GM19240 (cell line): ENCODE results near the gene BRD3.

Experiments
- DNase-seq: peaks from one replicate; pipeline ENCODE4 v3.0.0; 2011; ENCODE audit warnings: low spot score; ENCODE audit not compliant: insufficient read length

Gene BRD3

DNA sequence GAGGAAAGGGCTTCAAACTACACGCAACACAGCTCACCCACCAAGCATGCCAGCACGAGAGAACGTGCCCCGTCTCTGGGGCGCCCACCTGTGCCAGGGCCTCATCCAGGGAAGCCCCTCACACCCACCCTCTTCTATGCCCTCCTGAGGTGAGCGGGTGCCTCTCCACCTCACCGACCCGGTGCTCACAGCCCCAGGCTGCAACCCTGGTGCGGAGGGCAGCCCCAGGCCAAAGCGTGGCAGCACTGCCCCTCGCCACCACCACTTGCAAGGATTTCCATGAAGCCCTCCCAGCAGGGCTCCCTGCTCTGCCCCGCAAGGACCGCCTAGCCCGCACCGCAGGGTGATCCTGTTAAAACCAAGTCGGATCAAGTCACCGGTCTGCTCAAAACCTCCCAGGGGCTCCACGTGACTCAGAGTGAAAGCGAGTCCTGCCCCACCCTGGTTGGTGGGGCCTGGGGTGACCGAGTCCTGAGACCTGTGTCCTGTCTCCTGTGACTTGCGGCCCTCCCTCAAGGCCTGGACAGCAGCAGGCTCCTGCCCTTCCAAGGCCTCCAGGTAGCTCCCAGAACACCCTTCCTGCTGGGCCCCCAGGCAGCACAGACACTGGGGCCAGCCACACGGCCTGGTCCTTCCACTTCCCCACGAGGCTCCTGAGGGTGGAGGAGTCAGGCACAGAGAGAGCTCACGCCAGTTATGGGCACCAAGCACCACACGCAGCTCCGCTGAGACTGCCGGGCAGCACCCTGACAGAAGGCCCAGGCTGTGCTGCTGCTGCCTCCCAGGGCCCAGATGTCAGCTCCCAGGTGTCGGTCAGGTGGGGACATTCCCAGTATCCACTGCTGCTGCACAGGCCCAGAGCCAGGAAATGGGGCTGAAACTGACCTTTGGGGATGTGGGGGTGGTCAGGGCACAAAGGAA, 12.7 kb downstream of the BRD3 start:
- DNase-seq = no peak

DNA sequence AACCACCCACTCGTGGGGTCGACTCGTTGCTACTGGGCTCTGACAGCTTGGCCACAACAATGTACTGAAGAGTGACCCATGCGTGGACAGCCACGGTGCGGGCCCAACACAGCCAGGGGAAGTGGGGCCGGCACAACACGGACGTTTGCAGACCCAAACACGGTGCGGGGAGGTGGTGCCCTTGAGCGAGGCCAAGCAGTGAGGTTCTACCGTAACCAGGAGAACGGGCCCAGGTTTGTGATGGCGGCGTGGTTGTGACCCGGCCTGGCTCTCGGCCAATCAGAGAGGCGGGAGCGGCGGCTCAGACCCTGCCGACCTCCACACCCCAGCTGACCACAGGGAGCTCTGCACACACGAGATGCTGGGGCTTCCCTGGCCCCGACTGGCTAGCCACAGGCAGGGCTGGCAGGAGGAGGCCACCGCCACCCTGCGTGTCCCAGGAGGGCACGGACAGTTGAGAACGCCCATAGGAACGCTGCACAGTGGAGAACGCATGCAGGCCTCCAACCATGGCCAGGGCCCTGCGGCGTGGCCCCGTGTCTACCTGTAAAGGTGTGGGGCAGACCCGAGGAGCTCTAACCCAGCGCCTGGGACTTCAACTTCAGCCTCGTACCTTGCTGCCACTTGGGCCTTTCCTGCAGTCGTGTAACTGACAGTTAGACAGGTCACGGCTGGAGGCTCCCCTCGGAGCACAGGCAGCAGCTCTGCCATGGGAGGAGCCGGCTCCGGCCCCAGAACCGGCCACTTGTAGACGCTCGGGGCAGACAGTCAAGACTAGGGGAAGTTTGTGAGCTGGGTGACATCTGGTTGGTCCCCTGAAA, 13.7 kb downstream of the BRD3 start:
- DNase-seq = no peak

DNA sequence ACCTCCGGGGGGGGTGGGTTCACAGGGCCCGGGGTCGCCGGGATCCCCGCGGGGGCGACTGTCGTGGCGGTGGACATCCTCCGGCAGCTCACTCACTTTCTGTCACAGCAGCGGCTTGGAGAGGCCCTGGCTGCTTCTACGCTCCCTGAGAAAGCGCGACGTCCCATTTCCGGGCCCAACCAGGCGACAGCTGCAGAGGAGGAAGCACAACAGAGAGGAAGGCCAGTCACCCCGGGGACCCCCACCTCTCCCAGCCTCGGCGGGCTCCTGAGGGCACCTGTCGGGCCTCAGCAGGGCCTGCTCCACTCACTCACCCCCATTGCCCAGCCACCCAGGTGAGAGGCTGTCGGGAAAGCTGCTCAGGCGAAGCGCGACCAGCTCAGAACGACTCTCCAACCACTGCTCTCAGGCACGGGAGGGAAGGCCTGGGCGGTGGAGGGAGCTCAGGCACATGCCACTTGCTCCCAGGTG, 14.4 kb downstream of the BRD3 start:
- DNase-seq = no peak

DNA sequence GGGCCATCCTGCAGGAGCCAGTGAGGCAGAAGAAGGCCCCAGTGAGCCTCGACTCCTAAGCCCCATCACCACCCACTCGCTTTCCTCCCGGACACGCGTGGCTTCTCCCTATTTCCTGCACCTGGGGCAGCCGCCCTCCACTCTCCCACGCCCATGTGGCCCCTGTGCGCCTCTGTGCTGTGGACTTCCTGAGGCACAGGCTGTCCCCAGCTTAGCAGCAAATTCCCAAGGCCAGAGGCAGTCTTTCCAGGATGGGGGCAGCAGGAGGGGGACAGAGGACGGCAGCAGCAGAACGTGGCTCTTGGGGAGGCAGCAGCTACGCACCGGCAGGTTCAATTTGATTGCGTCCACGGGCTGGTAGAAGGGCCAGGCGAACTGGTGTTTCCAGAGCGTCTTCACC, 14.9 kb downstream of the BRD3 start:
- DNase-seq = no peak

DNA sequence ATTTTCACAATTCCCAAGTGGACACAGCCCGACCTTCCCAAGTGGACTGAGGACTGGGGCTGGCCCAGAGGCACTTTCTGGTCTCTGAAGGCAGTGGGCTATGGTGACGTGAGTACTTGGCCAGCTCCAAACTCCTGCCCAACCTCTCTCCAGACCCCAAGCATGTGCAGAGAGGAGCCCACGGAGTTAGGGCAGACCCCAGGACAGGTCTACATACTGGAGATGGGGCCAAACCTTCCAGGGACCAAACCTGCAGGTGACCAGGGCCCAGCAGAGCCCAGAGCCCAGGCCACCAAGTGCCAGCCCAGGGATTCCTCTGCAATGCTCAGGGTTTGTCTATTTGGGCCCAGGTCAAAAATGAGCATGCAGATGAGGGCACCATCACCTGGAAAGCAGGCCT, 15.3 kb downstream of the BRD3 start:
- DNase-seq = no peak

DNA sequence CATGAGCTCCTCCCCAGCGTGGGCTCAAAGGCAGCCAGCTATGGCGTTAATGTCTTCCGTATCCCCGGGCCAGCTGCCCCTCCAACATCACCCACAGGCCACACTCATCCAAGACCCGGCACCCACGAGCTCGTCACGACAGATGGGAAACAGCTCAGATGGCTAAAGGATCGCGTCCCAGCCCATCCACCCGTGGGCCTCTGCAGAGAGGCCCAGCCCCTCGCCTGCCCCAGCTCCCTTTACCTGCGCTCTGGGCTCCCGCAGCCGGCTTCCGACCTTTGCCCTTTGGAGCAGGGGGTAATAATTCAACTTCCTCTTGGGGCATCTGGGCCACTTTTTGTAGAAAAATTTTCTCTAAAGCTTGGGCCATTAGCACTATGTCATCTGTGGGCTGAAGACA, 16.5 kb downstream of the BRD3 start:
- no peak for DNase-seq

DNA sequence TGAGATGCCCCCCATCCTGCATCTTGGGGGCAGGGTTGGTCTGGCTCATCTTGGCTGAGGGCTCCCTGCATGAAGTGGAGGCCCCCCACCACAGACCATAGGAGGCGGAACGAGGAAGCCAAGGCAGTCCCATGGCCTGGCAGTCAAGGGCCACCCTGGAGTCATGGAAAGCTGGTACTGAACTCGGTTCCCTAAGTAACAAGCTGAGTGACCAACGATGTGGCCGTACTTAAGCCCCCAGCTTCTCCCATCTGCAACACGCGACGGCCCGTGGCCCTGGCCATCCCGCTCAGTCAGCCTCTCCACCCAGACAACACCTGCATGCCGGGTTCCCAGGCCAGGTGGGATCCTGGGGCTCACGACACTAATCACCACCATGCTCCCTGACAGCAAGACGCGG, 17.1 kb downstream of the BRD3 start:
- no peak for DNase-seq

DNA sequence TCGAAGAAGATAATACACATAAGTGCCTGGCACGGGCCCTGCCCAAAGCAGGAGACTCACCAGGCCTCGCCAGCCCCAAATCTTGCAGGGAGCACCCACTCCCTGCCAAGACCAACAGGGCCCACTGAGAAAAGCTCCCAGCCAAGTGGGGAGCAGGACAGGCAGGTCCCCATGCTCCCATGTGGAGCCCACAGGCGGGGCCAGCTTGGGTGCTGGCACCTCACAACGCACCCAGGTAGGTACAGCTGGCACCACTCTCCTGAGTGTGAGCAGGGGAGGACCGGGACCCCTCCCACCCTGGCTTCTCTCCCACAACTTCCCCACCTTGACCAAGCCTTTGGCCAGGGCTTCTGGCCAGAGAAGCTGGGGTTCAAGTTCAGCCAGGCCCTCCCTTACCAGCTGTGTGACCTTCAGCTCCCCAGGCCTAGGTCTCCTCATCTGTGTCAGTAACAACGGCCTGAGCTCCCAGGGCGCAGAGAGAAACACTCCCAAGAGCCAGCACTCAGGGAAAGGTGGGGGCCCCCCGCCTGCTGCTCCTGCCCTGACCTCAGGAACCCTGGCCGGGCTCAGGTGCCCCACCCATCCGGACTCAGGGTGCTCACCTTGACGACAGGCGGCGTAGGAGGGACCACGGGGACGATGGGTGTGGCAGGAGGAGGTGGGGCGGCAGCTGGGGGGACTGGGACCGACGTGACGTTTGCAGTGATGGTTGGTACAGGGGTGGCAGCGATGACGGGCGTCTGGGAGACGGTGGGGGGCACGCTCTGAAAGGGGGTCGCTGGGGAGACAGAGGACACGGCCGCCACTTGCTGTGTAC, 17.8 kb downstream of the BRD3 start:
- no peak for DNase-seq

DNA sequence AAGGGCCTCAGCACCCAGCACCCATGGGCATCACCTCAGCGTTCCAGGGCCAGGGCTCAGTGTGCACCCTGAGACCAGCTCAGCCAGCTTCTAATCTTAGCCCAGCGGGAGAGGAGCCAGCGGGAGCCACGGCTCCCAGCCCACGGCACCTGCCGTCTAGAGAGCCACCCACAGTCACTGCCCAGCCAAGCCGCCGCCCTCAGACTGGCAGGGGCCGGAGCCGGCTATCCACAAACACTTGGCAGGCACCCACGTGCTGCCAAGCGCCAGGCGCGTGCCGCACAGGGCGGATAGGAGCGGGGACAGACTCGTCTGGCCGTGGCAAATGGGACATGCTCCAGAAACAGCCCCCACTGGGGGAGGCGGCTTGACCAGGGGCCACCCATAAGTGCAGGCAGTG, 18.6 kb downstream of the BRD3 start:
- DNase-seq = no peak

DNA sequence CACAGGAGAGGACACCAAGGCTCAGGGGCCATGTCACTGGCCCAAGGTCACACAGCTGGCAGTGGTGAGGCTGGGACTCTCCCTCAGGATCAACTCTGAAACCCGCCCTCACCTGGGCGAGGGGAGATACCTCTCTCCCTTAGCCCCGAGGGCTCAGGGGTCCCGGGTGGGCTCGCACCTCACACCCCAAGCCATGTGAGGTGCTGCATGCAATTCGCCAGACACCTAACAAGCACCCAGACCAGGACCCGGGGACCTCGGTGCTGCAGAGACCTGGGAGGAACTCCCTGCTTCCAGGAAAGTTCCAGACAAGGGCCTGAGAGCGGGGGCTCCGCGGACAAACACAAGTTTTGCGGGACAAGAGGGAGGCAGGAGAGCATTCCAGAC, 19.3 kb downstream of the BRD3 start:
- DNase-seq = no peak

DNA sequence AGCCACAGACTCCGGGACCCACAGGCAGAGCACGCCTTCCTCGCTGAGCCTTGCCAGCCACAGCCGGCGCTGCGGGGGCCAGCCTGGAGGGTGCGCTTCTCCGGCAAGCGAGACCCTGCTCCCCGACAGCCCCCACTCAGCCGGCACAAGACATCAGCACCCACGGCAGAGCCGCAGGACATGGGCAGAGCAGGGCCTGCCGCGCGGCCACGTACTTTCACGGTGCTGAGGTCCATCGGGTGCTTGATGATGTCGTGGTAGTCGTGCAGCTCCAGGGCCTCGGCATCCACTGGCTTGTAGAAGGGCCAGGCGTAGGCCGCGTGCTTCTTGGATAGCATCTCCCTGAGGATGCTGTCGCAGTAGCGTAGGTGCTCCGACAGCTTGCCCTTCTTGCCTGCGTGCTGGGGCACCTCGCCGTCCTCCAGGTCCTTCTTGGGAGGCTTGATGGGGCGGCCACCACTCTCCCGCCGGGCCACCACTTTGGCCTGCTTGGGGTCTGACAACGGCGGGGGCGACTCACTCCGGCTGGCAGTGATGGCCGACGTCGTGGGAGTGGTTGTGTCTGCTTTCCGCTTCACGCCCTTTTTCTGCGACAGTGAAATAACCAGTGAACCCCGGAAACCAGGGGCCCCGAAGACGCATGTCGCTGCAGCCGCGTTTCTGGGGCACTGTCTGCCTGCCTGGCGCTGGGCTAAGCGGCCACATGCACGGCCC, 19.8 kb downstream of the BRD3 start:
- no peak for DNase-seq

DNA sequence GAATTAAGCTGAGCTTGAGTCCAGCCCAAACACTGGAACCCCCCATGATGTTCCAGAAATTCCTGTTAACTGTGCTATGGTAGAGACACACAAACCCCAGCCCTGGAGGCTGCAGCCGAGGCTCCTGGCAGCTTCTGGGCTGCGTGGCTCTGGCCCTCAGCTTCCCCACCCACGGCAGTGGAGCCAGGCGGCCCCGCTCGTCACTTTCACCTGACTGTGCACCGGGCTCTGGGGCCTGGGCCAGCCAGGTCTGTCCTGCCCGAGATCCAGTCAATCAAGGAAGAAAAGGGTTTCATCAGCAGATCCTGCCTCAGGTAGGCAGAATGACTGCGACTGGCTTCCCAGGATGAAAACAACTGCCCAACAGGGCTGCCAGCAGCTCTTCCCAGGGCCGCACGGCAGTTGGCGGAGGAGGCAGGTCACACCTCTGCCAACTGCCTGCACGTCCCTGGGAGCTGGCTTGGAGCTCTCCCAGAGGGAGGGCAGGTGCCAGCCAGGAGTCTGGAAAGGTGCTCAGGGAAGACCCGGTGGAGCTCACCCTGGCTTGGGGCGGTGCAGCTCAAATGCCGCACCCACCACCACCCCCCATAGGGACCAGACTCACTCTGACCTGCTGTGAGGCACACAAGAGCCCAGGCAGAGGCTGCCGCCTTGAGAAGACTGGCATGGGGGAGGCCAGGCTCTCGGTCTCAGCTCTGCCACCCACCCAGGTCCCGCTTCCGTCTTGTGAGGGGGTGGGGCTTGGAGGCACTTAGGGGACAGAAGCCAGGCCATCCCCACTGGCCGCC, 20.7 kb downstream of the BRD3 start:
- DNase-seq = no peak

DNA sequence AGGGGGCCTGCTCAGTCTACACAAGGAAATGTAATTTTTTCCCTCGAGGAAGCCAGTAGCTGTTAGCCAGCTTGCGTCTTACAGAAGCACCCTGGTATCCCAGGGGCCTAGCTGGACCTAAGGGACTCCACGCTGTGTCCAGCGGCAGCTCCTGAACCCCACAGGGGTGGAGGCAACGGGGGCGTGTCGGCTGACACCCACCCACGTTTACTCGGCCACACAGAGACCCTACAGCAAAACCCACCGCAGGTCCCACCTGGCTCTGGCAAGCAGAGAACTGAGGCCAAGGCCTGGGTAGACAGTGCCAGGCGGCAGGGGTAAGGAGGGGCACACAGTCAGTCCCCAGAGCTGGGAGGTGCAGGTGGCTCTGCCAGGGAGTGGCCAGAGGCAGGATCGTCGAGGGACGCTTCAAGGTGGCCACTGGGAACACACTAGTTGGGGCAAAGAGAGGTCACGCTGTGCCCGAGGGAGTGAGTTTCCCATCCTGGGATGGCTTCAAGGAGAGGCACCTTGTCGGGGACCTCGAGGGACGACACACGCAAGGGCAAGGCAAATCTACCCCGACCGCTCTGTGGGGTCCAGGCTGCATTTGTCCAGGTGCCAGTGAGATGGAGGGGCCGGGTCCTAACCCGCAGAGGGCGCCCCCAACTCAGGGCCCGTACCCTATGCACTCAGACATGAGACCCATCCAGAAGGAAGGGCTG, 21.8 kb downstream of the BRD3 start:
- no peak for DNase-seq

DNA sequence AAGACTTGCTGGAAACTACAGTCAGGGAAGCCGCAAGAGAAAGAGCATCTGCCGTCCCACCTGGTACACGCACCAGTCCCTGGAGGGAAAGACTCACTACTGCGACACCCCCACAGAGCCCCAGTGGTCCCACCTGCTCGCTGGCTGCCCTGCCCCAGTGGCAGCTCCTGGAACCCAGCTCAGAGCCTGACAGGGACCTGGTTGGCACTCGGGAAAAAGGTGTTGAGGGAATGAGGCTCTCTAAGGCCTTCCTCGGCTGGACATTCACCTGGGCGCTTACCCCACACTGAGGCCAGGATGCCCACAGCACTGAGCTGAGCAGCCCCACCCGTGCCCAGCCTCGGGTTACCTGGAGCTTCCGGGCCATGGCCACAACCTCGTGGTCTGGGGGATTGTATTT, 22.9 kb downstream of the BRD3 start:
- no peak for DNase-seq

DNA sequence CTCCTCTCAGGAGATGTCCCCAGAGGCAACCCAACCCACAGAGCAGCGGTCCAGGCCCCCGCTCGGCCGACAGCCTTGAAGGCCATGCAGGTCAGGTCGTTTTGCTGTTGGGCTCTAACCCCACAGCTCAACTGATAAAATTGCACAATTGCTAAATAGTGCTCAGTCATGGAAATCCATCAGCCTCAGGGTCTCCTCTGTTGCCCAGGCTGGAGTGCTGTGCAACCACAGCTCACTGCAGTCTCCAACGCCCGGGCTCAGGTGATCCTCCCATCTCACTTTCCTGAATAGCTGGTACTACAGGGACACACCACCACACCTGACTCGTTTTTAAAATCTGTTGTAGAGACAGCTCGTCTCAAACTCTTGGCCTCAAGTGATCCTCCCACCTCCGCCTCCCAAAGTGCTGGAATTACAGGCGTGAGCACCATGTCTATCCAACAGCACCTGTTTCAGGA, 24.3 kb downstream of the BRD3 start:
- no peak for DNase-seq

DNA sequence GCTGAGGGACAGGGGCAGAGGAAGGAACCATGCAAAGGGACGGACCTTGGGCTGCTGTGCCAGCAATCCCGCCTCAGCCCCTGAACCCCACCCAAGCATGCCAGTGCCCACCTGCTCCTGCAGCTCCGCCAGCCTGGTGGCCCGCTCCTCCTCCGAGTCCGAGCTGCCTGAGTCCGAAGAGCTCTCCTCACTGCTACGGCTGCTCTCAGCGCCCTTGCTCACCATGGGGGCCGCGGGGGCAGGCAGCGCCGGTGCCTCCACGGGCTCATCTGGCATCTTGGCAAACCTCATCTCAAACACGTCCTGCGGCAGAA, 26.2 kb downstream of the BRD3 start:
- no peak for DNase-seq

DNA sequence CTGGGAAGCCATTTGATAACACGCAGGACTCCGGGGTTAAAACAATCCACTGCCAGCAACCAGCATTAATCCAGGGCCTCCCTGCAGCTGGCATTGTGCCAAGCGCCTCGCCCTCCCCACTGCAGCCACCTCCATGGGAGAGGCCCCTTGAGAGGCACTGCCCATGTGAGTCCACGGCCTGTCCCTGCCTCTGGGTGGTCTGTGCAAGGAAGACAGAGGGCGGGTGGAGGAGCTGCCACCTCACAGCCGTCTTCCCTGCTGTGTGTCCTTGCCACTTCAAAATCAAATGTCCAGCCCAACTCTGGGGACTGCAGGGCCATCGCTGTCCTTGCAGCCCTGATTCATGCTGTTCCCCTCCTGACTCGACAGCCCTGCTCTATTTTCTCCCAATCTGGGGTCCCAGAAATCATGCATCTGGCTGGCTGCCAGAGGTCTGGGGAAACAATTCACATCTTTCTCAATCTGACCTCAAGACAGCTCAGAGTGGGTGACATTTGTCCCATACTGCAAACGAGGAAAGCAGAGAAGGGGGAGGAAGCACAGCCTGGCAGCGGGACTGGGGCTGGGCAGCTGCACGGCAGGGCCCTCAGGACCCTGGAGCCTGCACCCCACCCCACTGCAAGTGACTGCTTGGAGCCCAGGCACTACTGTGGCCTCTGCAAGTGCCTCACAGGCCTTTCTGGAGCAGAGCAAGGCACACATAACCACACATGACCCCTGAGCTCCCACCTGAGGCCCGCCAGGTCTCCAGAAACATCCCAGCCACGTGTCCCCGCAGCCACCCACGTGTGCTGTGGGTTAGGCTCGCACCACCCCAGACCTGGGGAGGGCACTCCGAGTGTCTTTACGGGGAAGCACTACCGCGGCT, 26.8 kb downstream of the BRD3 start:
- no peak for DNase-seq

DNA sequence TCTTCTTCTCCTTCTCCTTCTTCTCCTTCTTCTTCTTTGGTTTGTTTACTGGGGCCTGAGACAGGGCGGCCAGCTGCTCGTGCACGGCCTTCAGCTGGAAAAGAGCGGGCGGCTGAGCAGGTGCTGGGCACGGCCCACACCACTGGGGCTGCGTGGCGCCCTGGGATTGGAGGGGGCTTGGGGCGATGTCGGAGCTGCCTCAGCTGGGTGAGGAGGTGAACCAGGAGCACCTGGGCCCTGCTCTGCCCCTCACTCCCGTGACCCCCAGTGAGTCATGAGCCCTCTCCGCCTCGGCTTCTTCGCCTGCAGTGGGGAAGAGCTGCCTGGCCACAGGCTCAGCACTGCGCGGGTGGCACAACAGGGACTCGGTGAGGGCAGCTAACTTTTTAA, 27.7 kb downstream of the BRD3 start:
- no peak for DNase-seq
